HG03039 (cell line): ENCODE data around the gene TMEM154.

Source experiments
- ATAC-seq: cut with Tn5 transposase; IDR thresholded peaks from one replicate; pipeline ENCODE4 v1.9.1; 2021; ENCODE audit warnings: mild to moderate bottlenecking, moderate library complexity; ENCODE audit not compliant: unreplicated experiment

Gene TMEM154

DNA sequence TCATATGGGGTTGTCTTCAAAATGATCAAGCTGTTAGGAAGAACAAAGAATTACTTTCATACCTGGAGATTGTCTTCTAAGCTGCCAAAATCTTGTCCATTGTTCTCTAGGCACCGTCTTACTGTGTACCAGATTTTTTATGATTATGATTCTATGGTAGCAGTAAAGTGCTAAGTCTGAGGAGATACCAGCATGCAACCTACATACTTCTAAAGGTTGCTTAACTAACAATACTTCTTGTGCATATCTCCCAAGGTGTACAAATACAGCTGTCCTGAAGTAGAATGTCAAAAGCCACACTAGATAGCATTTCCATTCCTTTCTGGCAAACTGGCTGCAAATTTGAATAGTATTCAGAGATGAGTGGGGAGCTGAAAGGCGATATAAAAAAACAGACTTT lies 81.3 kb downstream of the TMEM154 start:
- no peak for ATAC-seq

DNA sequence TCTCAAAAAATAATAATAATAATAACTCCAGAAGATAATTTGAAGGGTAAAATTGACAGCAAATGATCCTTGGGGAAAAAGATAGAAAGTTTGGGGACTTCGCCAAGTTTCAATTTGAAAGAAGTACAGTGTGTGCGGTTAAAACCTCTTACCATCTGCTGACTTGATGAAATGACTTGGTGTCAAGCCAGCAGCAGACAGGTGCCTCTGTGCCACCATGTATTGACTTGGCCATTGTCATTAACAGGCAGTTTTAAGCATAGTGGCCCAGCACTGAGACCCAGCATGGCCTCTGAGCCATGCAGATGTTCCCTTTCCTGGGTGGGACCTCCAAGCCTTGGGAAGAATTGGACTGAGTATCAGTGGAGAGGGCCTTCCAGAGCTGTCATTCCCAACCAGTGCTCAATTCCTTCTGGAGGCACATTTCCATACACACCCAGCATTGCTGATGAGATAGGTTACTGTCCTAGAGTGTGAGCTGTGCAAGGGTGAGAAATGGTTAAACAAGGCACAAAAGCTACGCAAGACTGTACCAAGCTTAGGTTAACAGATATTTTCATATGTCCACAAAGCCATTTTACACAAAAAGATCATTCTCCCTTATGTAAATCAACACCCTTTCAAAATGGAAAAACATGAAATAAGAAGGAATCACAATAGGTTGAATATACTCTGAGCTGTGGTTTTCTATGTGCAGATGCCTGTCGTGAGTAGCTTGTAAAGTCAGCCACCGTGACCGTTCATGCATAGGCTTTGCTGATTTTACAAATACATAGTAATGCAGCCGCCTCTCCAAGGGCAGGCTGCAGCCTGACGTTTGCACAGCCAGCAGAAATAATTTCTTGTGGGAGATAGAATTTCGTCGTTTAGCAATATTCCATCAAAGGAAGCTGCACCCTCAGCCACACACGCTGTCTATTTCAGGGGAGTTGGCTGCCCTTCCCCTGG lies 84.5 kb downstream of the TMEM154 start:
- ATAC-seq, result peak; percentile 82

DNA sequence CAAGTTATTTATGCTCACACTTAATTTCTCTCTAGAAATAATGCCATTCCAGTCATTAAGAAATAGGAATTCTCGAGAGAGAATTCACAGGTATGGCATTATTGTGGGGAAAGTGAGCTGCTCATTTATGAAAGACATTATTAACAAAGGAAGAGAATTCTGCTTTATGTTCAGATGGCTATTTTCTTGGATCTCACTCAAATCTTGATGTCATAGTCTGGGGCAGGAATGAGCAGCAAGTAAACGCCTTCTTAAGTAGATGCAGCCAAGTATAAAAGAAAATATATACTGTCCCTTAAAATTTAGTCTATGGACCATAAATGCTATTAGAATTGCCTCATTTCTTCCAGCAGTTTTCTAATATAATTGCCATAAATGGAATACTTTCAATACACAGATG lies 85.7 kb downstream of the TMEM154 start:
- no peak for ATAC-seq

DNA sequence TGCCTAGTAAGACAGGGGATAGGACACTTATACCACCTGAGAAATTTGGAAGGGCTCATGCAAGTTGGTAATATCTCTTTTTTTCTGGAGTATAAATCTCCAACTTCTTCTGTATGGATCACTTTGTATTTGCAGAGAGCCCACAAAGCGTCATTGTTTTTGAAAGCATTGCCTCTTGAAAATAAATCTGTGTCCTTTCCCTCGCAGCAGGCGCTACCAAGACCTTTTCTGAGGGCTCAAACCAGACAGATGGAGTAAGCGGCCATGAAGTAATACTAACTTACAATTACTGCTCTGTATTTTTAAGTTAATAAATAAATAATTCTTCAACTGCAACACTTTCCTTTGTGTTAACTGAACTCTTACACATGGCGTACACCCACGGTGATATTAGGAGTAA lies 87.9 kb downstream of the TMEM154 start:
- no peak for ATAC-seq

DNA sequence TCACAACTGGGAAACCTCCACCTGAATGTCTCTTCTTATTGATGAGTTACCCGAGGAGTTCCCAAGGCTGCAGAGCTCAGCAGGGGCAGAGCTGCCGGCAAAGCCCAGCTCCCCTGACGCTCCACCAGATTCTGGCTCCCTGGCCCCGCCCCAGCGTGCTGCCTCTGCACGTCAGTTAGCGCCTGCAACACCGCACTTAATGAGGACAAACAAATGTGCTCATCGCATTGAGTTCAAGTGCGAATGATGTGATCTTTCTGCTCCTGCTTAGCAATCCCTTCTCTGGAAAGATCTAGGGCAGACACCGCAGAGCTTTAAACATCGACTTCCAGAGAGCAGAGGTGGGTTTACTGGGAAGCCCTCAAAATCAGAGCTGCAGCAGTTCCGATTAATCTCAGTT lies 88.4 kb downstream of the TMEM154 start:
- no peak for ATAC-seq

DNA sequence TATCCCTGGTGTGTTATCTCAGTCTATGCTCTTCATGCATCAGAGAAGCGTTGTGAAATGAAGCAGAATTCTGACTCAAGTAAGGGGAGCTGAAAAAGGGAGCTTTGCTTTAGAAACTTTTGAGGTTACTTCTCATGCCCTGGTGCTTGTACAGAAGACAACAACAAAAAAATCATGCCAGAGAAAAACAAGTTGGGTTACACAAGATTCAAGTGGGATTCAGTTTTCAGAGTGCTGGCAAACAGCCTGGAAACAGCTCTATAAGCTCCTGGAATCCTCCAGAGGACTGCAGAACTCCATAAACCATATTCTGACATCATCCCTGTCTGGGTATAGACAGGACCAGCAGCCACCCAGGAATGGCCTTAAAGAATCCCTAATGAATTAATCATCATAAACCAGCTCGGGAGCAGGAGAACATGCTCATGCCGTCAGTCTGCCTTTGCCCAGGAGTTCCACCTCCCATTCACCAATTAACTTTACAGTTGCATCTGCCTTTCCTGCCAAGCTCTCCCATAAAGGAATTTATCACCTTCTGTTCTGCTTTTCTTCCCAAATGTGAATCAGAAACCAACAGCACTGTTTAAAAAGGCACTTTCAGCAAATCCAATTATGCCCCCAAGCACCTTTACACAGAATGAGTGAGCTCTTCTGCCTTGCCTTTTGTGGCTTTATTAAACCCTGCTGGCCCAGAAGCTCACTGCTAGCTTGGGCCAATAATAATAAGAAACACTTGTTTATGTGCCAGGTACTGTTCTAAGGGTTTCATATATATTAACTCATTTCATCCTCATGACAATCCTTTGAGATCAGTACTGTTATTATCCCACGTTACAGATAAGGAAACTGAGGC lies 89.4 kb downstream of the TMEM154 start:
- ATAC-seq, result no peak

DNA sequence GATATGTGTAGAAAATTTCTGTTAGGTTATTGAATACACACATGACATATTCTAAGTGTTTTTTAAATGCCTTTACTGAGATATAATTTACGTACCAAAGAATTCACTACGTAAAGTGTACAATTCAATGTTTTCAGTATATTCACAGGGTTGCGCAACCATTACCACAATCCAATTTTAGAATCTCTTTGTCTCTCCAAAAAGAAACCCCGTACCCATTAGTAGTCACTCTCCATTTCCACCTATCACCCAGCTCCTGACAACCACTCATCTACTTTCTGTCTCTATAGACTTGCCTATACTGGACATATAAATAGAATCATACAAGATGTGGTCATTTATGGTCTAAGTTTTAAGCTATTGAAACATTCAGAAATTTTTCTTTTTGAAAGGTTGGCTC lies 90.9 kb downstream of the TMEM154 start:
- ATAC-seq, result no peak

DNA sequence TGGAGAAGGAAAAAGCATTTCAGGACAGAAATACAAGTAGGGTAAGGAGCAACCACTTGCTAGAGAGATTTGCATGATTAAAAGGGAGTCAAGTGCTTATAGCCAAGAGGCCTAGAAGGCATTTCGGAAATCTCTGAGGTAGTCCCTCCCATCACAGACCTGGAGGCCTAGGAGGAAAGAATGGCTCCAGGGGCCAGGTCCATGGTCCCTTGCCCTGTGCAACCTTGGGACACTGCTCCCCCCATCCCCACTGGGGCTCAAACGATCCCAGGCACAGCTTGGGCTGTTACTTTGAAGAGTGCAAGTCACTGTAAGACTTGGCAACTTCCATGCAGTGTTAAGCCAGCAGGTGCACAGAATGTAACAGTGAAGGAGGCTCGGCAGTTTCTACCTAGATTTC lies 92.7 kb downstream of the TMEM154 start:
- no peak for ATAC-seq

DNA sequence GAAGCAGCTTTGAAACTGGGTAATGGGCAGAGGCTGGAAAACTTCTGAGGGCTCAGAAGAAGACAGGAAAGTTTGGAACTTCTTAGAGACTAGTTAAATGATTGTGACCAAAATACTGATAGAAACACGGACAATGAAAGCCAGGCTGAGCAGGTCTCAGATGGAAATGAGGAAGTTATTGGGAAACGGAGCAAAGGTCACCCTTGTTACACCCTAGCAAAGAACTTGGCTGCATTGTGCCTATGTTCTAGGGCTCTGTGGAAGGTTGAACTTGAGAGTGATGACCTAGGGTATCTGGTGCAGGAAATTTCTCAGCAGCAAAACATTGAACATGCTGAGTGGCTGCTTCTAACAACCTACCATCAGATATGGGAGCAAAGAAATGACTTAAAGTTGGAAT lies 93.1 kb downstream of the TMEM154 start:
- no peak for ATAC-seq

DNA sequence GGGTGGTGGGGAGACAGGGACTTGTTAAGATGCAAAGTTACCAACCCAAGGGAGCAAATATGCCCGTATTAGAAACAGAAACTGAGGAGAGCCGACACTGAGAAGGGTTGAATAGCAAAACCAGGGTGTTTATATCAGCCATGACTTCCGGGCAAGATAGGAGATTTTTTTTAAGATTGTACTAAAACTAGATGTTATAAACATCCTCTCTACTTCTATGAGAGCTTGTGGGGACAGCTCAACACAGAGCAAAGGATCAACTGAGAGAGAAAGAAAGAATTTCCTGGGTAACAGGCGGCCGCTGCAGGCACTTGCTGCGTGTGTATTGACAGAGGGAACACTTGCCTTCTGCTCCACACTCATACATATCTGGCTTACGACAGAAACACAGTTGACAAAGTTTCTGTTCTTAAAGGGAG lies 94.8 kb downstream of the TMEM154 start:
- ATAC-seq, result peak; percentile 59

DNA sequence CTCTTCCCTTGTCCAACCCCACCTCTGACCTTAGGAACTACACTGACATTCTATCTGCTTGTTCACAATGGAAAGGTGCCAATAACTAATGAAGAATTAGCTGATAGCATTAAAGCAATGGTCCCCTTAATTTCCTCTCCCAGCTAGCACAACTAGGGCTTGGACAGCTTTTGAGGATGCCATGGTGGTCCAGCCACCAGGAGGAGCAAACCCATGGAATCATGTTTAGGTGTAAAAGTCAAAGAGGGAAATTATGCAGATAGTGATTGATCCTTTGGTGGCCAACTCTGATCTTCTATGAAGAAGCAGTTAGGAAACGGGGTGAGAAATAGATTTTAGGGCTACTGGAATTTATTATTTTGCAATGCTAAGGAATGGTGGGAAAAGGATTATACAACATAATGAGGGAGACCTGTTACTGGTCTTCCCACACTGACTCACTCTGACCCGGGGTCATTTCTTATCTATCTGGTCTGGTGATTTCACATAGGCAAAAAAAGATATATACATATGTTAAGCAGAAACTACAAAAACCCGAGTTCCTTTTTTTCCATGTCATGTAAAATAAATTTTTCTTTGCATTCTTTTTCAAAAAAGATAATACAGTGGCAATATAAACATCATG lies 98.1 kb downstream of the TMEM154 start:
- ATAC-seq, result no peak

DNA sequence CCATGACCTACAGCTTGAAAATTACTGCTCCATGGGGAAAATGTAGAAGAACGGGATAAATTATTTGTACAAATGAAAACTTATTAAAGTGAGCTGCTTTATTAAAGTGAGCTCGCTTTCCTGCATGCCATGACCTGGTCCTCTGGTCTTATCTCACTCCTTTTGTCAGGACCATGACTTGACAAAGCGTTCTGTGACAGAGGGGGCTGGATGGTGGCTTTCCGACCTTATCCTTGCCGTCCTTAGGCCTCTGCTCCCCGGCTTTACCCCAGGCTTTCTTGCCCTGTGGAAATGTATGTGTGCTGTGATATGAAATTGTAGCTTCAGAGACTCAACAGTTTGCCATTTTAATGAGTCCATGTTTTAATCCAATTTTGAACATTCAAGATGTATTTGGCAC lies 99.9 kb downstream of the TMEM154 start:
- ATAC-seq, result no peak

DNA sequence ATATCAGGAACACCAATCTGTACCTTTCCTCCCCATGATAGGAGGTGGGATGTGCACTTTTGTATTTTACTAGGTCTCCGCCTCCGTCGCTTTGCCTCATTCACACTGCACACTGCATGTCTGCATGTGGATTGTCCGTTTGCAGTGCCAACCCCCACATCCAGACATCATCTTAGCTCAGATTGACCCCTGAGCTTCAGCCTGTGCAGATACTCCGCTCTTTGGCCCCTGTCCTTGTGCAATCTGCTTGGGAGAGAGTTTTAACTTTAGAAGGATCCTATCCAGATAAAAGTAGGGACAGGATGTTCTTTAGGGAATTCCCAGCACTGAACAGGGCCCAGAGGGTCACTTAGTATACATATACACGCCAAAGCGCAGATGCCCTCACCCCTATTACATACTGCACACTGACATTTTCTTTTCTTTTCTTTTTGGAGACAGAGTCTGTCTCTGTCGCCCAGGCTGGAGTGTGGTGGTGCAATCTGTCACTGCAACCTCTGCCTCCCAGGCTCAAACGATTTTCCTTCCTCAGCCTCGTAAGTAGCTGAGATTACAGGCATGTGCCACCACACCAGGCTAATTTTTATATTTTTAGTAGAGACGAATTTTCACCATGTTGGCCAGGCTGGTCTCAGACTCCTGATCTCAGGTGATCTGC lies 100.6 kb downstream of the TMEM154 start:
- ATAC-seq, result no peak

DNA sequence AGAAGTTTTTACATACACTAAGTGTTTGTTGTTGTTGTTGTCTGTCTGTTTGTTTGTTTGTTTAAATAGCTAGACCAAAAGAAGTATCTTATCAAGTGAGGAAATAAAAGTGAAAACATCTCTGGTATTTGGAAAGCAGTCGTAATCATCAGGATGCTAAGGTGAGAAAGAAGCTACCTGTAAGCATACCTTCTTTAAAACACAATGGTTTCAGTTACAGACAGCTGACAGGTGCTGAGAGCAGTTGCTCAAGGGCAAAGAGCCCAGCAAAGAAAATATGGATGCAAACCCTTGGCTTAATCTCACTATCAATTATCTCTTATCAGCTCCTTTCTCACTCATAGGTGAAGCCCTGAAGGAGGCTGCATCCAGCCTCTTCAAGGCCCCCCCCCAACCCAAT lies 101.1 kb downstream of the TMEM154 start:
- ATAC-seq, result no peak

DNA sequence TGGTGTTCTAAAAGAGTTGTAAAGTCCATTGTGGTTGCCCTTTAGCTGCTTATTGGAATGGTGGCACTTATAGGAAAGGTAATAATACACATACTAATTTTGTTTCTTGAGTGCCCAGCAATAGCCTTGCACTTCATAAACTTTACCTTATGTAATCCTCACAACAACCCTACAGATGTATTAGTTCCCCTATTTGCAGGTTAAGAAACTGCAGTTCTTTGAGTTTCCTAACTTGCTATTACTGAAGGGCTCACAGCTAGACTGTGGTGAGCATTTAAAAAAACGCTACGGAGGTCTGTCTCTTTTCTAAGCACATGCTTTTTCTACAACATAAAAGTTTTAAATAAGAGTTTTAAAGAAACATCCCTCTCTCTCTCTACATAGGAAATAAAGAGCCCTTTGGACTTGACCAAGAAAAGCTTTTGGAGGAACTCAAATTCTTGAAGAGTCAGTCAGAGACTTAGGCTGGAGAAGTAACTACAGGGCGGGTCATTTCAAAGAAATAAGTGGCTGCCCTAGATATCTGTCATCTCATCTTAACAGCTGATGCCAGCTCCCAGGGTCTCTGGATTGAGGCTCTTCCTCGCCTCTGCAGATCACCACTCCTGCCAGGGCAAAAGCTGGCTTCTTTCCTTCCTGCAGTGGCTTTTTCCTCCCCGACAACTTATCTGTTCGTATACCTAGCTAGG lies 101.9 kb downstream of the TMEM154 start:
- ATAC-seq, result no peak

DNA sequence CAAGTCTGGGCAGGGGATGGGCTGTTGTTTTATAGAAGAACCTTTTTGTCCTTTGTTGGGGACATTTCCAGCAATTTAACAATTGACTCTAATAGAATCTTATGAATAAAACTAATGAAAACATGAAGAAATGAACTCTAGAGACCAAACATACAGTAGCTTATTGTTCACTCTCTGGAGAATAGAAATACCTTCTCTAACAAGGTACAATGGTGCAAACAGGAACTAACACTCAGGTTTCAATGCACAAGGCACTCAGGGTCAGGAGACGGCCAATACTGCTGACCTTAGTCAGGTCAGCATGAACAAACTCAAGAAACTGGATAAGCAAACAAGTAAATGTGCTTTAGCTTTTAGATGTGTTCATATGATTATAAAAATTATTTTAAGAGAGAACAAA lies 104.3 kb downstream of the TMEM154 start:
- no peak for ATAC-seq

DNA sequence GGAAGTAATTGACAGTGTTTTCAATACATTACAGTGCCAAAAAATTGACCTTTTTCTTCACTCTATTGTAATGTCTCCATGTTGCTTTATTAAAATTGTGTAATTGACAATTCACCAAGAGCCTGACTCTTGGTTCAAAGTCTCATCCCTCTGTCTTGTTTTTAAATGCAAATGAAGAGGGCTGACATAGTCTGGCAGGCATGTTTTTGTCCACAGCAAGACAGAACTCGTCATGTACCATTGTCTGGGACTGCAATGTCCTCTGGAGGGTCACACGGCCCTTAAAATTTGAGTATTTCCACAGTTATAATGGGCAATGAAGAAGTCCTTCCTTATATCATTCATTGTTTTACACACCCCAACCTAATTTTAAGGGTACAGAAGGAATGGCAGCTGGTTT lies 105.9 kb downstream of the TMEM154 start:
- no peak for ATAC-seq

DNA sequence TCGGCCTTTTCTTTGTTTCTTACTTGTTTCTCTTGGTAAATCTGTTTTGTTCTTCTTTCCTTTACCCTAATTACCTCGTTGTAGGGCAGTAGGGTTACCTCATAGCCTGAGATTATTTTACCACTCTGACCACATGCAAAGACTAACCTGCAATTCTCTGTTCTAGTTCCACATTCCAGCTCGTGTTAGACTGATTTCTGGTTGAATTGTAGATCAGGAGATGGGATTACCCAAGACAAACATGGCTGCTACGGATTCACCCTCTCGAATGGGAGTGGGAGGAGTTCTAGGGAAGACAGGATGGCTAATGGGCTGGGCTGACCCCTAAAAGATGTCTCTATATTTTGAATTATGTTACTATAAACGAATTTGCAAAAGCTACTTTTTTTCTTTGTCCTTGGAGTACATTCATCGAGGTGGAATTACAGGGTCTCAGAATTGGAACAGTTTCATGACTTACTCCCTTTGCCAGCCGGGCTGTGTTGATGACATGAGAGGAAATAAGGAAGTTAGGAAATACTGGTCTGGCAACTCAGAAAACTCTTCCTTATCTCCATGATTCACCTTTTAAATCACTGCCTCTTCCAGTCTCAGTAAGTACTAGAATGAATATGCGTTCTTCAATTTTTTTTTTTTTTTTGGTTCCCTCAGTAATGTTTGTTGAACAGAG lies 107.2 kb downstream of the TMEM154 start:
- no peak for ATAC-seq

DNA sequence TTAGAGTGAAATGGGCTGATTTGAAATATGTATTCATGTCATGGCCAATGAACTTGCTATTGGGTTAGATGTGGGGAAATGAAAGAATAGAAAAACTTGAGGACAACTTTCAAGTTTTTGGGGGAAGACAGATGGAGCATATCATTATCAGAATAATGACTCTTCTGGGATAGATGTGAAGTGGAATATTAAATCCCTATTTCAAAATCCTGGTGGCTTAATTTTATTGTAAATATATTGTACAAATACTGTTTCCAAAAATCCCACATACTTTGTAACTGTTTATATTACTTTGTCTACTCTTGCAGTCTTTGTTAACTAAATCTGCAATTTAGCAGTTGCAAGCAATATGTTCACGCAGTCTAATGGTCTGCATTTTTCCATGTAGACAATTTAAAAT lies 108.0 kb downstream of the TMEM154 start:
- no peak for ATAC-seq

DNA sequence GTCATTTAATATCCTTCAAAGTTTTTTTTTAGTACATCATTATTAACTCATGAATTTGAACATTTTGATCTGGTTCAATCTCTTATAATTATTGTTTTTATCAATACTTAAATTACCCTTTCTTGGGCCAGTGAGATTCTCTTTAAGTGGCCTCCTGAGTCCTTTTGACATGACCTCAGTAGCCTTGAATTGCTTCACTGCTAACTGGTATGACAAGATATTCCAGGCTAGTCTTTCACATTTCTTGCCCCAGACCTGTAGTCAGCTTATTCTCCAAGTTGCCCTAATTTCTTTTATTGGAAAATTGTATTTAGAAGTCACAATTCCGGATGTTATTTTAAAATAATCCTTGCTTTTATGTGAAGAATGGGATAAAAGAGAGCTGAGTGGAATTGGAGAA lies 108.5 kb downstream of the TMEM154 start:
- no peak for ATAC-seq
